GM18868 (cell line): ENCODE measurements around the gene JOSD2.

Source experiments
- ATAC-seq: cut with Tn5 transposase; IDR thresholded peaks from one replicate; pipeline ENCODE4 v1.9.1; 2021; ENCODE audit warnings: mild to moderate bottlenecking, moderate library complexity; ENCODE audit not compliant: unreplicated experiment

The JOSD2 gene

DNA sequence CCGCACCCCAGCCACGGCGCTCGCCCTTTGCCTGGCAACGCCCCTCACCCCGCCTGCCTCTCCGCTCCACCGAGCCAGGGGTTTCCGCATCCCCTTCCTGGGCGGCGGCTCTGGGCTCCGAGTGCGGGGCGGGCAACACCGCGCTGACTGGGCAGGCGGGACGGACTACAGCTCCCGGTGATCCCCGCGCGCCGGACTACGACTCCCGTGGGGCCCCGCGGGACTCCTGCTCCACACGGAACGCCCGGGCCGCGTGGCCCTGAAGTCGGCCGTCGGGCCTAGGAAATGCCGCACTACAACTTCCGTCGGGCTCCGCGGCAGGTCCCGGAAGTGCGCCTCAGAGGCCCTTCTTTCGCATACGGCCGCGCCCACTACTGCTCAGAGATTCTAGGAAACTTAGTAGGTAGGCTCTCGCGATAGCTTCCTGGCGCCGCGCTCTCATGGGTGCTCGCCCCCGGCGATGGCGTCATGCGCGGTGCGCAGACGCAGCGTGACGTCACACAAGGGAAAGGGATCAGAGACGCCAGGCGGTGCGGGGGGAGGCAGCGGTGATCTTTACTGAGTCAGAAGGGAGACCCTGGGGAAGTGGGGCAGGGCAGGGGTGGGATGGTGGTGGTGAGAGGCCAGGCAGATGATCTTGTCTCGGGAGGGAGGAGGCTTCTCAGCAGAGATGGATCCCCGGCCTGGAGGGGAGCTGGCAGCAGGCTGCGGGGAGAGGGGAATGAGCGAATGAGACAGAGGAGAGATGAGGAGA is at the start of gene JOSD2:
JOSD2 (minus strand) TSS at position 123 of the 754 bp plus-strand sequence. CDS start 760 bp downstream, outside the sequence.
- peak; percentile 81 for ATAC-seq

DNA sequence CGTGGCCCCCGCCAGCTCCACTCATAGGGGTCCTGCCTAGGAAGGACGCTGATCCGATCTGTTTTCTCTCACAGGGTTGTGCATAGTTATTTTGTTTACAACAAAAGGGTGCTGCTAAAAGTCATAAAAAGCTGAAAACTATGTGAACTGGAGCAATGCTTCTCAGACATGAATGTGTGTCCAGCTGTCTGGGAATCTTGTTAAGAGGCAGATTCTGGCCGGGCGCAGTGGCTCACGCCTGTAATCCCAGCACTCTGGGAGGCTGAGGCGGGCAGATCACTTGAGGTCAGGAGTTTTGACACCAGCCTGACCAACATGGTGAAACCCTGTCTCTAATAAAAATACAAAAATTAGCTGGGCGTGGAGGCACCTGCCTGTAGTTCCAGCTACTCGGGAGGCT is 48.6 kb upstream of the JOSD2 start:
- no peak for ATAC-seq

GRCh38 chr19:50558449-50558848 is 47.5 kb upstream of the JOSD2 start:
- ATAC-seq, result no peak

GRCh38 chr19:50558039-50558438 is 47.0 kb upstream of the JOSD2 start:
- ATAC-seq, result no peak

DNA sequence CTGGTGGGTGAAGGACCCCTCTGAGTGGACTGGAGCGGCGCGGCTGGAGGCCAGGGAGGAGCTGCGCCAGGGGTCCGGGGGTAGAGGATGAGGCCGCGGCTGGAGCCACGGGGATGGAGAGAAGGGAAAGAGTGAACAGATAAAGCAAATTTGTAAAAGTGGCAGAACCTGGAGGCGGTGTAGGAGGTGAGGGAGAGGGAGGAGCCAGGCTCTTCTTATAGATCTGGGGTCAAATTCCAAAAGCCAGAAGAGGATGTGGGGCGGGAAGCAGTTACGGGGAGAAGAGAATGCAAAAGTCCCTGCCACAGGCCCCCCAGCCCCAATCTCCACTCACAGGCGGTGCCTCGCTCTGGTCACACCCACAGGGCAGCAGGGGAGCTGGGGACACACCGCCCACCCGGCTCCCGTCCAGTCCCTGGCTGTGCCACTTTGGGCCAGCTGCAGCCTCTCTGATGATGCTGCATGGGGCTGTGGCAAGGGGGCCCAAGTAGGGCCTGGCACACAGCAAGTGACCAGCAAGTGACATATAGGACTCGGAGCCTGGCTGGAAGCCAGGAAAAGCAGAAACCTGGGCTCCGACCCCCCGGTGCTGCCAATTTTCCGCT is 46.1 kb upstream of the JOSD2 start:
- ATAC-seq, result no peak

DNA sequence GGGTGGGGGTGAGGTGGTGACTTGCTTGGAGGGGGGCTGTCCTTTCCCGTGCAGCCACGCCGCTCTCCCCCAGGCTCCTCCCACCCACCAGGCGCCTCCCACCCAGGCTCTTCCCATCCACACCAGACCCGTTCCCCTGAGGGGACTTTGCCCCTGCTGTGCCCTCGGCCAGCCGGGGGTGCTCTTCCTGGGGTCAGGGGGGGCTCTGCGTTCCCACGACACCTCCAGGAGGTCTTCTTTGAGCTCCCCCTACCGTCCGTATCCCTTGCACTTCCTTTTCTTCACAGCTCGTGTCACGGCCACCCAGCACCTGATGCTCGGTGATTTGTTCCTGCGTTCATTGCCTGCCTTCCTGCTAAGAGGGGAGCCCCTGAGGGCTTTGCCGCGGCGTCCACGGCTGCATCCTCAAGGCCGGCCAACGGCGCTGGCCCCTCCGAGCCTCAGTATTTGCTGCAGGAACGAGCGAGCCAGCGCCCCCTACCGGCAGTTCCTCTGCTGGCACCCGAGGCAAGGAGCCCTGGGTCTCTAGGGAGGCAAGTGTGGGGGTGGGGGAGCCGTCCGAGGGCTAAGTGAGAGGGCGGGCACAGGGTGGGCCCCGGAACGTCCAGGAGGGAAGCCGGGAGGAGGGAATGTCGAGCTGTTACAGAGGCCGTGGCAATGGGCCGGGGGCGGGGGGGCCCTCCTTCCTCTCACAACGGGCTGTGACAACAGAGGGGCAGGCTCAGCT is 45.5 kb upstream of the JOSD2 start:
- ATAC-seq, result no peak

- no peak for ATAC-seq
Observed at GRCh38 chr19:50555450-50556281, 44.7 kb upstream of the JOSD2 start.

DNA sequence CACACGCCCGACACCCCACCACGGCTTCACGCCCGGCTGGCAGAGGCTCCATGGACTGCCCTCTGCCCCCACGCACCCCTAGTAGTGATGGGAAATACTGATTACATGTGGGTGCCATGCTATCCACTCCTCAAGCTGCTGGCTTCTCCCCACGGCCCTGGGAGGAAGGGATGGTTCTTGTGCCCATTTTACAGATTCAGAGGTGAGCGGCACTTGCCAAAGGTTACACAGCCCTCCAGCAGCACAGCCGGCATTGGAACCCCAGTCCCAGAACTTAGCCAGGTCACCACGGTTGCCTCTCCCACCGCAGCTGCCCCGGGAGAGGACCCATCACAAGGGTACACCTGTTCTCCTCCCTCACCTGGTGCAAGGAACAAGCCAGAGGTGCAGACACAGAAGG is 44.0 kb upstream of the JOSD2 start:
- no peak for ATAC-seq

DNA sequence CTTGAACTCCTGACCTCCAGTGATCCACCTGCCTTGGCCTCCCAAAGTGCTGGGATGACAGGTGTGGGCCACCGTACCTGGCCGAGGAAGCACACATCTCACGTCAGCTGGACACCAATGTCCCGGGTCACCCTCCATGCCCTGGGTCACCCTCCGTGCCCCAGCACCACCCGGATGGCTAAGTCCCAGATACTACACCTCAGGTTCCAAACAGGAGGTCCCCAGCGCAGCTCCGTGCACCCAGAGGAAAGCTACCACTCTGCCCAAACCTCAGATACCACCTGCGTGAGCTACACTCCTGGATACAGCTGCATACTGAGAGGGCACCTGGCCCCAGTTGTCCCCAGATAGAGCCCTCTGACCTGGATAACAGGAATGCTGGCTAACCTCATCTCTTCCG is 43.2 kb upstream of the JOSD2 start:
- ATAC-seq, result no peak

GRCh38 chr19:50553134-50553703 is 42.2 kb upstream of the JOSD2 start:
- no peak for ATAC-seq

- ATAC-seq, result no peak
Observed at GRCh38 chr19:50552540-50552939, 41.5 kb upstream of the JOSD2 start.

GRCh38 chr19:50551715-50552187 is 40.8 kb upstream of the JOSD2 start:
- ATAC-seq, result no peak

GRCh38 chr19:50551034-50551714 is 40.2 kb upstream of the JOSD2 start:
- ATAC-seq, result no peak

- ATAC-seq, result no peak
Observed at GRCh38 chr19:50550594-50550966, 39.6 kb upstream of the JOSD2 start.

GRCh38 chr19:50549927-50550593 is 39.1 kb upstream of the JOSD2 start:
- no peak for ATAC-seq

DNA sequence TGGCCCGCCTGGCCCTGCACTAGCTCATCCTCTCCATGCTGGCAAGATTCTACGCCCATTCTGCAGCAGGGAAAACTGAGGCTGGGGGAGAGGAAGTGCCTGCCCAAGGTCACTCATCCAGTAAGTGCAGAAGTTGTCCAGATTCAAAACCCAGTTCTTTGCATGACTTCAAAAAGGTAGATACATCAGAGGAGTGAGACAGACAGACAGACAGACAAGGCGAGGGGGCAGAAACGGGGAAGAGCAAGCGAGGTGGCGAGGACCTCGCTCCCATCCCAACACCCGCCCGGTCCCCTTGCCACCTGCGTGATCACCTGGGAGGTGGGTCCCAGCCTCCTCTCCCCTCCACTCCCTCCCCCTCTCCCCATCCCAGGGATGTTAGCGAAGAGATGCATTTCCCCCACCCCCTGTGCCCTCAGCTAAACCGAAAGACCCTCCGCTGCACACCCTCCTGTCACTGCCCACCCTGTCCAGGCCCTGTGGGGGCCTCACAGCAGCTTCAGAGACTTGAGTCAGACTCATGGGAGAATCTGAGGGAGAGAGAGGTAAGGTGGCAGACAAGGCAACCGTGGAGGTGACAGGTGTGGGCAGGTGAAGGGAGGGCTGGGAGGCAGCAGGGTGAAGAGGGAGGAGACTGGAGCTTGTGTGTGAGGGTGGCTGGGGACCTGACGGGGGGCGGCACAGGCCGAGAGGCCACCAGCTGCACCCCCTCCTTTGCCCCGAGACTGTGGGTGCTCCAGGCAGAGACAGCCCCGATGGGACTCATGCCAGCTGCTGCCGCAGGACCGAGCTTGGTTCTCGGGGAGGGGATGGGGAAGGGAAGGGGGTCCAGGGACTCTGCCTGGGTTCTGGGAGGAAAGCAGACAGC is 38.3 kb upstream of the JOSD2 start:
- ATAC-seq, result no peak

DNA sequence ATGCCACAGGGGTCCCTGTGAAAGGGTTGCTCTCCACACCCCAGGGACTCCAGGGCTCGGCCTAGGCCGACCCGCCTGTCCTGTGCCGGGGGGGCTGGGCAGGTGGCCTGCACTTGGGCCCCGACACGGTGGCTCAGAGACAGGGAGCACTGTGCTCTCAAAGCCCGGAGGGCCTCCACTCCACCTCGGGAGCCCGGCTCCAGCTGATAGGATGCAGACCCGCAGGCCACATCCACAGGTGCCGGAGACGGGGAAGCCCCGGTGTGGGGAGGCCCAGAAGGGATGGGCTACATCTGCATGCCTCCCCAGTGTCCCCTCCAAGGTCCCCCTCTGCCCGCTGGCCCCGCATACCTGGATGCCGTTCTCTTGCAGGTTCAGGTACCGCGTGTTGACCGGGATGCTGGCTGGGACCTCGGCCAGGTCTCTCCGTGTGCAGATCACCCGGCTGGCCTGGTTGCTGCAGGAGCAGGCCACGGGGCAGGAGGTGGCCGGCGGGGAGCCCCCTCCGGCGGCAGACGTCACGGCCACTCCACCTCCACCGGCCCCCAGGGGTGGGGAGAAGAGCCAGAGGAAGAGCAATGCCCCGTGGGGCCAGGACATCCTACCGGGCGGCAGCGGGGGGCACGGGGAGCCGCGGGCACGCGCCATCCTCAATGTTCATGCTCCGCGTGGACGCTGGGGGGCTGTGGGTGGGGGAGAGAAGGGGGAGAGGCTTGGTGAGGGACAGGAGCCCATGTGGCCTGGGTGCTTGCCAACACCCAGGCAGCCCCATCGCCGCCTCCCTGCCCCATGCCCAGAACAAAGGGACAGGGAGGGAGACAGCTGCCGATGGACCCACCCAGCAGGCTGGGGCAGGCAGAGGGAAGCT is 37.4 kb upstream of the JOSD2 start:
- no peak for ATAC-seq
